Lung (tissue), 12 donors: ENCODE results near the gene AGAP1. TPM values are rescaled to one million over a fixed set of nuclear protein-coding genes. Genes with fewer than 3 reads are reported as not detected.

ENCODE experiments used
- ATAC-seq: fragments of 200-7000 bp; cut with Tn5 transposase; one replicate; pipeline ENCODE4 v1.9.1; 2020; ENCODE audit warnings: moderate number of reproducible peaks; ENCODE audit not compliant: insufficient read depth, low FRiP score
- DNase-seq, 3 donors: peaks; one replicate each; pipeline ENCODE4 v3.0.0-alpha.2; 2013 to 2017
- H3K27ac ChIP-seq, 2 donors: one replicate each; pipeline ENCODE4 v1.5.1; 2013; ENCODE audit warnings: mild to moderate bottlenecking in 2 of 2, moderate library complexity in 2 of 2, control low read depth in 1 of 2, inconsistent platforms in 1 of 2, low read depth in 1 of 2, low read length in 1 of 2
- H3K27me3 ChIP-seq, 3 donors: one replicate each; pipeline ENCODE4 v1.5.1; 2013; ENCODE audit warnings: low read length in 2 of 3; ENCODE audit not compliant: control insufficient read depth in 3 of 3, insufficient read depth in 3 of 3
- H3K36me3 ChIP-seq, 4 donors: one replicate each; pipeline ENCODE4 v1.5.1; 2013; ENCODE audit warnings: low read length in 4 of 4, mild to moderate bottlenecking in 1 of 4, moderate library complexity in 1 of 4; ENCODE audit not compliant: control insufficient read depth in 4 of 4, insufficient read depth in 4 of 4
- H3K4me1 ChIP-seq, 5 donors: one replicate each; pipeline ENCODE4 v1.5.1; 2013; ENCODE audit warnings: low read length in 5 of 5, mild to moderate bottlenecking in 2 of 5, moderate library complexity in 1 of 5; ENCODE audit not compliant: control insufficient read depth in 5 of 5, insufficient read depth in 5 of 5
- H3K4me3 ChIP-seq: one replicate; pipeline ENCODE4 v1.5.1; 2013; ENCODE audit warnings: mild to moderate bottlenecking, control low read depth, moderate library complexity
- H3K9ac ChIP-seq, 2 donors: one replicate each; pipeline ENCODE4 v1.5.1; 2013; ENCODE audit warnings: low read length in 2 of 2, control low read depth in 1 of 2; ENCODE audit not compliant: insufficient read depth in 1 of 2
- H3K9me3 ChIP-seq, 4 donors: one replicate each; pipeline ENCODE4 v1.5.1; 2013; ENCODE audit warnings: low read length in 3 of 4, mild to moderate bottlenecking in 1 of 4, moderate library complexity in 1 of 4; ENCODE audit not compliant: control insufficient read depth in 4 of 4, insufficient read depth in 3 of 4
- WGBS, 2 donors: extraction: QIAGEN DNeasy Blood & Tissue Kit; methylation state at CpG; one replicate each; pipeline ENCODE4 v1.1.7; 2013; 5-methylcytosine and 5-hydroxymethylcytosine counted together
- polyA plus RNA-seq, 2 donors: library from polyadenylated mRNA; stranded (reverse); fragments of 200-250 nt; gene quantifications; one replicate each; pipeline ENCODE4 v1.2.1, GENCODE V29; 2013
- total RNA-seq, 2 donors: library from RNA; depleted of rRNA in 1 of 2; stranded (reverse); fragments of >200 nt in 1 of 2; gene quantifications; one replicate each; pipeline ENCODE4 v1.2.1, GENCODE V29; 2014 to 2021
- TF ChIP-seq, protein P1 (sequence below): IDR thresholded peaks from 2 replicates; pipeline ENCODE4 v1.5.1; 2012; ENCODE audit warnings: mild to moderate bottlenecking; ENCODE audit errors: control extremely low read depth, extremely low read depth
- donor health status: control.
- donor health status: control.
- donor health status: Bipolar disorder and iron deficiency.
- donor health status: healthy.
- donor health status: DM: yes; HTN: yes; CAD: no.

The AGAP1 gene
- total and polyA plus RNA-seq, 4 donors: 6.6 to 39.4 (median 20.2) TPM

DNA sequence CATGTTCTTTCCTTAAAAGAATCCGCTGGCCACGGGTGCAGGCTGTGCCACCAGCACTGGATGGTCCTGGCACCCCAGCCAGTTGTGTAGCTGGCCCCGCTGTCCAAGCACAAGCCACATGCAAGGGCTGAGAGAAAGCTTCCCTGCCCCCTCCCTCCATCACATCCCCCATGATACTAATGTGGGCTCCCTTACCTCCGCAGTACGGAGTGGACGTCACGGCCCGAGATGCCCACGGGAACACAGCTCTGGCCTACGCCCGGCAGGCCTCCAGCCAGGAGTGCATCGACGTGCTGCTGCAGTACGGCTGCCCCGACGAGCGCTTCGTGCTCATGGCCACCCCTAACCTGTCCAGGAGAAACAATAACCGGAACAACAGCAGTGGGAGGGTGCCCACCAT, 629.9 kb downstream of the AGAP1 start:
- ATAC-seq: no peak

DNA sequence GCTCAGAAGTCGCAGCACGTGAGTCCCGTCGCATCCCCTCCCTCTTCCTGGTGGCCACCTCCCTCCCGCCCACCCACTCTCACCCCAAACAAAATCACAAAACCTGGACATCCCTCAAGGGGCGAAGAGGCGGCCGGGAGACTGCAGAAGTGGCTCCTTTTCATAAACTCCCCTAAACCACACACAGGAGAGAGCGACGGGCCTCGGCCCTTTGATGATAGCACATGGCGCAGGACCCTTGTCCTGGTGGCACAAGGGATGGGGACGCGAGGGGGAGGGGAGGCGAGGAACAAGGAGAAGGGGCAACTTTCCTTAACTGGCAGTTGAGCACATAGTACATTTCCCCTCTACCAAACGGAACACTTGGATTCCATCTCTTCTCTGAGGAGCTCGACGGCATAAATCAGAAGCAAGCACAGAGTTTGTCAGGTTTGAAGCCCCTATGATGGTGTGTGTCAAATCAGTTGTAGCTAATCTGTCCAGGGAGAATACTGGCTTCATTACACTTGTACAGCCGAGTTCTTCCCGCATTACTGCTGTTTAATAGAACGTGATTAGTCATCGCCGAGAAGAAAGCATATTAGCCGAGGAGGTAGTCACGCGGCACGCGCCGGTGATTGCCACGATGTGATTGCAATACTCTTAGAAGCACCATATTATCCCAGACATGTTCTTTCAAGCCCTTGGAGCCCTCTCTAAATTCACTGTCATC, 630.5 kb downstream of the AGAP1 start:
- Histone ChIP-seq H3K9ac (no peak overlapping the region), H3K36me3 (peaks cover 0 to 19% (median 3%) of the 10 kb centered on the region in 4 donors), H3K27me3 (no peaks in the 10 kb centered on the region), H3K4me1 (no peaks in the 10 kb centered on the region), H3K27ac (no peak overlapping the region), H3K9me3 (no peaks in the 10 kb centered on the region), H3K4me3 (no peak overlapping the region)
- TF ChIP-seq, protein P1, sequence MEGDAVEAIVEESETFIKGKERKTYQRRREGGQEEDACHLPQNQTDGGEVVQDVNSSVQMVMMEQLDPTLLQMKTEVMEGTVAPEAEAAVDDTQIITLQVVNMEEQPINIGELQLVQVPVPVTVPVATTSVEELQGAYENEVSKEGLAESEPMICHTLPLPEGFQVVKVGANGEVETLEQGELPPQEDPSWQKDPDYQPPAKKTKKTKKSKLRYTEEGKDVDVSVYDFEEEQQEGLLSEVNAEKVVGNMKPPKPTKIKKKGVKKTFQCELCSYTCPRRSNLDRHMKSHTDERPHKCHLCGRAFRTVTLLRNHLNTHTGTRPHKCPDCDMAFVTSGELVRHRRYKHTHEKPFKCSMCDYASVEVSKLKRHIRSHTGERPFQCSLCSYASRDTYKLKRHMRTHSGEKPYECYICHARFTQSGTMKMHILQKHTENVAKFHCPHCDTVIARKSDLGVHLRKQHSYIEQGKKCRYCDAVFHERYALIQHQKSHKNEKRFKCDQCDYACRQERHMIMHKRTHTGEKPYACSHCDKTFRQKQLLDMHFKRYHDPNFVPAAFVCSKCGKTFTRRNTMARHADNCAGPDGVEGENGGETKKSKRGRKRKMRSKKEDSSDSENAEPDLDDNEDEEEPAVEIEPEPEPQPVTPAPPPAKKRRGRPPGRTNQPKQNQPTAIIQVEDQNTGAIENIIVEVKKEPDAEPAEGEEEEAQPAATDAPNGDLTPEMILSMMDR: no peak
- no peak for ATAC-seq
- DNase-seq: no peak
- 91 to 97% methylated on average over 30 of the region's 30 CpGs for WGBS, 2 donors

More for the DNA sequence above, 629.9 kb downstream of the AGAP1 start:
- no peak overlapping the region for H3K4me3 ChIP-seq
- H3K27me3 ChIP-seq: no peaks in the 10 kb centered on the region
- no peak overlapping the region for H3K27ac ChIP-seq
- no peak overlapping the region for H3K9ac ChIP-seq
- DNase-seq: no peak
- TF ChIP-seq, protein P1: no peak
- H3K9me3 ChIP-seq: no peaks in the 10 kb centered on the region
- 96 to 97% methylated on average over 19 of the region's 19 CpGs for WGBS, 2 donors
- peaks cover 0 to 19% (median 3%) of the 10 kb centered on the region in 4 donors for H3K36me3 ChIP-seq
- H3K4me1 ChIP-seq: no peaks in the 10 kb centered on the region

DNA sequence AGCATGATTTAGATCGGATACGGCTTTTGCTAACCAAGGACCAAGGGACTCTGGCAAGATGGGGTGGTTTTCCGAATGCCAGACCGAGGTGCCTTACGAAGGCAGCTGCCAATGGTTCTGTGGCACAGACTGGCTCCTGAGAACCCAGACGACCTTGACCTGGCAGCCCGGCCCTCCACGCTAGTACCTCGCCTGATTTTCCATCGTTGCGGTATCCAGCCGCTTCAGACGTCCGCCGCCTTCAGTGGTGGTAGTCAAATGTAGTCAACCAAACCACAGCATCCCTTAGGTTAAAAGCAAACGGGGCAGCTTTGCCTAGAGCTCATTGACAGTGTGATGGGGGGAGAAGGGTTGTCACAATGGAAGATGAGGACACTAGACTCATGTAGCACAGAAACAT, 631.7 kb downstream of the AGAP1 start:
- no peaks in the 10 kb centered on the region for H3K27me3 ChIP-seq
- DNase-seq (no peak), ATAC-seq (no peak)
- no peak overlapping the region for H3K27ac ChIP-seq
- H3K4me3 ChIP-seq: no peak overlapping the region
- no peaks in the 10 kb centered on the region for H3K9me3 ChIP-seq
- no peak overlapping the region for H3K9ac ChIP-seq
- TF ChIP-seq, protein P1: no peak
- H3K36me3 ChIP-seq: peaks cover 0 to 15% (median 3%) of the 10 kb centered on the region in 4 donors
- 92 to 95% methylated on average over 16 of the region's 16 CpGs for WGBS, 2 donors
- H3K4me1 ChIP-seq: no peaks in the 10 kb centered on the region
